ENCODE data around the gene SRRM3. TPM values are rescaled to one million over a fixed set of nuclear protein-coding genes. Genes with fewer than 3 reads are reported as not detected.
A peak's percentile ranks its signal among the peaks of the same experiment; 100 is the strongest.
"Not testable (repeated sequence)": the region's sequence is repeated elsewhere in the genome, so short reads cannot be mapped to it uniquely, and the experiment has no call there.

Gene SRRM3
- polyA plus RNA-seq, 1 of the 3 experiments (the other 2 are of a cell fraction): 2.7 TPM

DNA sequence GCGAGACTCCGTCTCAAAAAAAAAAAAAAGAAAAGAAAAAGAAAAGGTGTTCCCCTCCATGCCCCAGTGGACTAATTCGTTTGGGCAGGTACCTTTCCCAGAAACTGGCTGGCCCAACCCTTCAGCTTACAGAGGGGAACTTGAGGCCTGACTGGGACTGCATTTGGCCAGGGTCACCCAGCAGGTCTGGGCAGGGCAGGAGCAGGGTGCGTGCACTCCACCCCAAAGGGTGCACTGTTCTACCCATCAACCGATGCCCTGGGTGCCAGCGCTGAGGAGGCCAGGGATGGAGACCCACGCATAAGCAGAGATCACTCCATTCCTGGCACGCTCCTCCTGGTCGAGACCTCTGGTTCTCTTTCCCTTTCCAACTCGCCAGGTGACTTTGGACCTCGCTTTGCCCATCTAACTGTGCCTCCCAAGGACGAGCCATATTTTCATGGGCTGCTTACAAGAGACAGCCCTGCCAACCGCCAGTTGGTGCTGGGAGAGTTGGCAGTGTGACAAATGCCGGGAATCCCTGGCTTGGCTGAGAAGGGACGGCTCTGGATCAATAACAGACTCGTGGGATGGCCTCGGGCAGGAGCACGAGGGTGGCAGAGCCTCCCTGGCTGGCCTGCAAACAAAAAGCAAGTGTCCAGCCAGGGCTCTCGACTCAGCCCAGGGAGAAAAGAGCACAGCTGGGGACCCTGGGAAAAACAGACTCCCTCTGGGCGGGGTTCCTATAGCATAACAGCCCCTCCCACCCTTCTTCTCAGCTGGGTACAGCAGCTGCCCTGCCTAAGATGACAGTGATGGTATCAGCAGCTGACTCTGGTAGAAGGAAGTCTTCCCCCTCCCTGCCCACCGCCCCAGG lies 108.6 kb downstream of the SRRM3 start:
- Histone ChIP-seq H3K4me1 (ENCODE audit: control insufficient read depth in 1 of 2, insufficient read depth in 2 of 2, low read depth in 1 of 2, low read length in 1 of 2) (peaks cover 4 to 27% of the 10 kb centered on the region in 2 experiments; a peak in 1 of 4 replicates), H3K4me2 (peak overlapping the region; percentile 12; the same call in 1 of the 2 replicates), H3K36me3 (replicated peaks in 1 of 2; ENCODE audit: control insufficient read depth in 1 of 2, insufficient read depth in 2 of 2, low read length in 1 of 2) (no peaks in the 10 kb centered on the region), H3F3A (replicated peaks; ENCODE audit: insufficient read depth) (peaks cover 4% of the 10 kb centered on the region), H3K4me3 (ENCODE audit: low read depth in 2 of 2, low read length in 1 of 2) (no peak overlapping the region), H3K9me2 (no peaks in the 10 kb centered on the region), H4K20me1 (ENCODE audit: insufficient read depth) (no peaks in the 10 kb centered on the region), H2AFZ (ENCODE audit: low read depth) (peak overlapping the region; percentile 10; the same call in 1 of the 2 replicates), H3K9me3 (no peaks in the 10 kb centered on the region), H3K27me3 (ENCODE audit: insufficient read depth) (no peaks in the 10 kb centered on the region), H3K27ac (ENCODE audit: low read depth in 2 of 2, low read length in 1 of 2) (peak overlapping the region in 1 of 2 experiments; percentile 62; a peak in 3 of 4 replicates), H3K79me2 (ENCODE audit: insufficient read depth) (no peaks in the 10 kb centered on the region), H3K9ac (no peak overlapping the region)
- ChIA-PET POLR2A (interaction anchor here (0.7 to 2.0 kb wide), 3 partner anchors 8 to 22 kb away, joined by 3 to 14 read pairs (median 9); no protein-coding TSS in a partner anchor), CTCF (interaction anchor here (4.2 to 21.0 kb wide), 4 partner anchors 18 to 132 kb away, joined by 21 to 774 read pairs (median 104); partner anchors contain the start of genes HSPB1 and SRRM3)
- TF ChIP-seq SMC3 (IDR thresholded peaks at IDR 0.05; ENCODE audit: low read depth, low read length) (peak; percentile 4; the same call in 1 of the 2 replicates), MXI1 (IDR thresholded peaks at IDR 0.05; ENCODE audit: low read depth, low read length) (peak; percentile 93), GATA2 (CRISPR knock-in tag; IDR thresholded peaks at IDR 0.05) (peak; percentile 95), CHD2 (IDR thresholded peaks at IDR 0.05; ENCODE audit: low read length, partially characterized antibody) (peak; percentile 75), EP300 (IDR thresholded peaks at IDR 0.05; ENCODE audit: borderline replicate concordance in 1 of 2, low read depth in 1 of 2, low read length in 1 of 2) (peak in 1 of 2 experiments; percentile 75; a peak in 1 of 4 replicates), NFIC (IDR thresholded peaks at IDR 0.05; ENCODE audit: borderline replicate concordance) (peak; percentile 67), TEAD4 (IDR thresholded peaks at IDR 0.05; ENCODE audit: borderline replicate concordance, insufficient read depth) (no peak), RXRA (IDR thresholded peaks at IDR 0.05; ENCODE audit: borderline replicate concordance, low read depth) (no peak), JUND (IDR thresholded peaks at IDR 0.05) (no peak), FOXJ3 (CRISPR knock-in tag; IDR thresholded peaks at IDR 0.05) (peak; percentile 11; the same call in 1 of the 2 replicates), POLR2AphosphoS5 (IDR thresholded peaks at IDR 0.05; ENCODE audit: low read depth, low read length) (no peak), RAD21 (IDR thresholded peaks at IDR 0.05; ENCODE audit: low read length) (peak; percentile 15; the same call in 1 of the 2 replicates)
- TF ChIP-seq, protein P1, sequence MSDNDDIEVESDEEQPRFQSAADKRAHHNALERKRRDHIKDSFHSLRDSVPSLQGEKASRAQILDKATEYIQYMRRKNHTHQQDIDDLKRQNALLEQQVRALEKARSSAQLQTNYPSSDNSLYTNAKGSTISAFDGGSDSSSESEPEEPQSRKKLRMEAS (IDR thresholded peaks at IDR 0.05; ENCODE audit: low read depth): peak; percentile 57; the same call in 1 of the 2 replicates
- DNase-seq: peak; percentile 95
- WGBS (ENCODE audit: low lambda C conversion rate): 36% methylated on average over 18 of the region's 21 CpGs

DNA sequence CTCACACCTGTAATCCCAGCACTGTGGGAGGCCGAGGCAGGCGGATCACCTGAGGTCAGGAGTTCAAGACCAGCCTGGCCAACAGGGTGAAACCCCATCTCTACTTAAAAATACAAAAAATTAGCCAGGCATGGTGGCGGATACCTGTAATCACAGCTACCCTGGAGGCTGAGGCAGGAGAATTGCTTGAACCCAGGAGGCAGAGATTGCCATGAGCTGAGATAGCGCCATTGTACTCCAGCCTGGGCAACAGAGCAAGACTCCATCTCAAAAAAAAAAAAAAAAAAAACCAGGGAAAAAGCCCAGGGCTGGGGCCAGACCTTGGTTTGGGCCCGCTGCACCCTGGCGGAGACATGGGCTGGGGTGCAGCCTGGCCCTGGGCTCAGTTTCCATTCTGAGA lies 110.1 kb downstream of the SRRM3 start:
- H3K27ac ChIP-seq (ENCODE audit: low read depth in 2 of 2, low read length in 1 of 2); H3K9ac ChIP-seq; H3F3A ChIP-seq (replicated peaks; ENCODE audit: insufficient read depth); H3K9me3 ChIP-seq; H3K79me2 ChIP-seq (ENCODE audit: insufficient read depth); H2AFZ ChIP-seq (ENCODE audit: low read depth); H3K9me2 ChIP-seq; H3K4me2 ChIP-seq; H3K36me3 ChIP-seq (replicated peaks in 1 of 2; ENCODE audit: control insufficient read depth in 1 of 2, insufficient read depth in 2 of 2, low read length in 1 of 2); H3K27me3 ChIP-seq (ENCODE audit: insufficient read depth); H3K4me3 ChIP-seq (ENCODE audit: low read depth in 2 of 2, low read length in 1 of 2); H4K20me1 ChIP-seq (ENCODE audit: insufficient read depth); DNase-seq: not testable (repeated sequence)
- peaks cover 4 to 22% of the 10 kb centered on the region in 2 experiments; a peak in 1 of 4 replicates for H3K4me1 ChIP-seq (ENCODE audit: control insufficient read depth in 1 of 2, insufficient read depth in 2 of 2, low read depth in 1 of 2, low read length in 1 of 2)
- WGBS (ENCODE audit: low lambda C conversion rate): 96% methylated on average over 6 of the region's 6 CpGs
- ChIA-PET POLR2A (interaction anchor here (1.1 kb wide), 1 partner anchor 9 kb away, joined by 8 read pairs; no protein-coding TSS in a partner anchor), CTCF (interaction anchor here (0.9 to 21.0 kb wide), 5 partner anchors 19 to 134 kb away, joined by 4 to 774 read pairs (median 101); partner anchors contain the start of genes HSPB1 and SRRM3)
